Measurements from ENCODE around the gene TNFRSF25. TPM values are rescaled to one million over a fixed set of nuclear protein-coding genes. Genes with fewer than 3 reads are reported as not detected.

The TNFRSF25 gene
- total and polyA plus RNA-seq, 2 of the 8 experiments (the other 6 are each of a cell fraction or from before 2014, with no cell fraction given) = 10.7 to 19.5 TPM

- Histone ChIP-seq H3K4me2 (ENCODE audit: insufficient read depth in 1 of 2, low read depth in 2 of 2, low read length in 2 of 2) (no peak overlapping the region), H3K23me2 (ENCODE audit: low read depth, low read length) (peaks cover 6% of the 10 kb centered on the region; the same call in 1 of the 2 replicates), H4K20me1 (replicated peaks in 1 of 2; ENCODE audit: control insufficient read depth in 1 of 2, insufficient read depth in 2 of 2, low read length in 2 of 2) (peaks cover 0 to 7% of the 10 kb centered on the region in 2 experiments), H3K27me3 (replicated peaks in 1 of 4; ENCODE audit: control insufficient read depth in 3 of 4, extremely low read depth in 1 of 4, insufficient read depth in 3 of 4, low read length in 3 of 4) (peaks cover 35 to 58% (median 50%) of the 10 kb centered on the region in 4 experiments), H2AFZ (ENCODE audit: low read length) (no peak overlapping the region), H3K27ac (ENCODE audit: low read depth, low read length) (no peak overlapping the region), H3K14ac (ENCODE audit: insufficient read length) (no peak overlapping the region), H3K18ac (ENCODE audit: extremely low read depth, low read length) (no peak overlapping the region), H3K4ac (replicated peaks; ENCODE audit: insufficient read length, low read depth, low read length) (no peak overlapping the region), H4K91ac (replicated peaks; ENCODE audit: insufficient read length, low read length) (peak overlapping the region; percentile 56), H3K56ac (replicated peaks; ENCODE audit: insufficient read length, low read depth, low read length) (no peak overlapping the region), H3K4me1 (replicated peaks in 1 of 4; ENCODE audit: control insufficient read depth in 3 of 4, insufficient read depth in 4 of 4, low read length in 3 of 4) (peaks cover 0 to 22% (median 9%) of the 10 kb centered on the region in 4 experiments; a peak in 5 of 7 replicates), H3K79me1 (ENCODE audit: low read depth, low read length) (no peaks in the 10 kb centered on the region), H4K8ac (ENCODE audit: extremely low read depth, insufficient read depth, low read length) (no peak overlapping the region), H3K79me2 (ENCODE audit: control insufficient read depth in 1 of 2, insufficient read depth in 2 of 2, low read length in 2 of 2) (no peaks in the 10 kb centered on the region), H3K9me3 (ENCODE audit: insufficient read depth in 2 of 2, low read depth in 1 of 2, low read length in 1 of 2) (no peaks in the 10 kb centered on the region), H2BK120ac (replicated peaks; ENCODE audit: low read depth, low read length) (no peak overlapping the region), H2AK5ac (ENCODE audit: low read depth, low read length) (no peak overlapping the region), H3K36me3 (ENCODE audit: control insufficient read depth in 2 of 4, insufficient read depth in 4 of 4, low read length in 3 of 4) (peaks cover 0 to 5% (median 0%) of the 10 kb centered on the region in 4 experiments; a peak in 1 of 8 replicates), H2BK20ac (ENCODE audit: low read length) (no peak overlapping the region), H4K5ac (ENCODE audit: insufficient read length, low read depth, low read length) (no peak overlapping the region), H2BK5ac (ENCODE audit: low read depth, low read length) (no peak overlapping the region), H3K23ac (ENCODE audit: insufficient read length) (no peak overlapping the region), H2BK15ac (ENCODE audit: low read length) (no peak overlapping the region), H3K9ac (replicated peaks in 1 of 4; ENCODE audit: extremely low read depth in 1 of 4, low read depth in 3 of 4, low read length in 3 of 4) (no peak overlapping the region), H2BK12ac (ENCODE audit: low read depth, low read length) (no peak overlapping the region), H3K4me3 (ENCODE audit: extremely low read depth in 1 of 4, insufficient read depth in 2 of 4, low read depth in 3 of 4, low read length in 4 of 4) (no peak overlapping the region)
- CTCF ChIA-PET (ENCODE audit: partially characterized antibody) = interaction anchor here (0.6 to 2.9 kb wide), 9 partner anchors 9 to 188 kb away, joined by 3 to 42 read pairs (median 4); no protein-coding TSS in a partner anchor
- DNase-seq (ENCODE audit: low read depth in 1 of 2, low spot score in 2 of 2) (no peak), FAIRE-seq (no peak)
- TF ChIP-seq HDAC2 (IDR thresholded peaks at IDR 0.05; ENCODE audit: borderline replicate concordance in 1 of 2, low read depth in 2 of 2, low read length in 2 of 2) = no peak
- 100% methylated on average over 8 of the region's 9 CpGs; no CpG with 5 or more reads in 1 of the 2 experiments for WGBS, 2 experiments (ENCODE audit: extremely low coverage in 1 of 2, insufficient coverage in 1 of 2, insufficient read length in 1 of 2, insufficient replicate concordance in 2 of 2, low coverage in 1 of 2, low lambda C conversion rate in 2 of 2, missing lambda C conversion rate in 1 of 2)
- POLR2A ChIA-PET (ENCODE audit: partially characterized antibody) = interaction anchor here (0.6 to 1.7 kb wide), 5 partner anchors 9 to 234 kb away, joined by 3 to 4 read pairs (median 3); no protein-coding TSS in a partner anchor
Measured at GRCh38 chr1:6426277-6426971, 39.5 kb downstream of the TNFRSF25 start.

Measured in H1 (cell line).